ENCODE data around the gene ARL15.
A peak's percentile ranks its signal among the peaks of the same experiment; 100 is the strongest.

The ARL15 gene

DNA sequence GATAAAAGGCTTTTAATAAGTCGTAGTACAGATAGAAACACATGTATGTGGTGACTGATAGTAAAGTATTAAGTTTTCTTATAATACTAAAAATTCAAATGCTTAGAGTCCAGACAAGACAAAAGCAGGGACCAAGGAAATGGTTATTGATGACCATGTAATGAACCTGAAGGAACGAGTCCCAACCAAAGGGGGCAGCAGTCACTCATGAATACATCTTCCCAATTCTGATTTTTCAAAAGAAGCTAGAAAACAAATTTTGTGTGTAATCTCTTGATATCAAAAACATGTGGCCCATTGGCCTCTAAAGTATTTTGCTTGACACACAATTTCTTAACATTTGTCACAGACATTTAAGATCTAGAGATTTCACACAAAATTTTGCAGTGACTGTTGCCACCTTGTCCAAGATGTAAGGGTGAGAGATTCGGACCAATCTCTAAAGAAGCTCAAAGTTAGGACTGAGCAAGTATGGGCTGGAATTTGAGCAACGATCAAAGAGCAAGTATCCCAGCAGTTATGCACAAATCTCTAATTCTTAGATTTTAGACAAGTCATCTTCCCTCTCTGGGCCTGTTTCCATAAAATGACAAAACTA, 66.8 kb downstream of the ARL15 start:
- DNase-seq, result peak; percentile 47 to 51

DNA sequence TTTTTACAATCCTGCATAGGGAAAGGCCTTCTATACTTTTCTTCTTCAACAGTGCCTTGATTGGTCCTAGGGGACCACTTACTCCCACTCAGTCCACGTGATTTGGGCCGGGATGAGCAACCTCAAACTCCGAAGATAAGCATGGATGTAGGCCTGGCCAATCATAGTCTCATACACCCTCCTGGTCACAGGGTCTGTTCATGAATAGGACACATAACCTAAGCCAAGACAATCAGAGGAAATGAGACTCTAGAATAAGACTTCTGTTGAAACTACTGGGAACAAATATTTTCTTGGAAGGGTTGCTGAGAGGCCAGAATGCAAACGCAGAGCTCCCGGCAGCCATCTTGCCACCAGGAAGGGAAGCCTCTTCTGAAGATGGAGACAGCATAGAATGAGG, 68.1 kb downstream of the ARL15 start:
- DNase-seq, result no peak

DNA sequence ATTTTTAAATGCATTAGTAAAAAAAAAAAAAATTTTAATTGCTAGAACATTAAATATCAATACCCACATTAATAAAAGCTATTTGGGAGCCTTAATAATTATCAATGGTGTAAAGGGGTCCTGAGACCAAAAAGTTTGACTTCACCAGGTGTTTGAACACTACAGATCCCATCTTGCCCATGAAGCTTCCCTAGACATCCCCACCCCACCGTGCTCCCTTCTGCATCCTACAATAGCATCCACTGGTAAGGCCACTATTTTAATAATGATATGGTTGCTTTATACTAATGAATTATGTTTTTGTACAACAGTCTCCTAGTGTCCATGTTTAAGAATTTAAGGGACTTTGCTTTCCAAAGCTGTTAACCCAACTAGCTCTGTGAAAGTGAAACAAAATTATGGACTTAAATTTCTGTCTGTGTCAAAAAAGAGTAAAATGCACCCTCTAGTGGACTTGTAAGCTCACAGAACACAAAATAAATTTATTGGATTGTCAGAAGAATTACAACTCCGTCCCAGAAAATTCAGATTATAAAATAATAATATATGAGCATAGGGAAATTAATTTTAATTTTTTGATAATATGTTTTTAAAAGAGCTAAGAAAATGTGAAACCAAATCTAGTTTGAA, 76.0 kb downstream of the ARL15 start:
- DNase-seq, result peak in 1 of 2 donors; percentile 14

DNA sequence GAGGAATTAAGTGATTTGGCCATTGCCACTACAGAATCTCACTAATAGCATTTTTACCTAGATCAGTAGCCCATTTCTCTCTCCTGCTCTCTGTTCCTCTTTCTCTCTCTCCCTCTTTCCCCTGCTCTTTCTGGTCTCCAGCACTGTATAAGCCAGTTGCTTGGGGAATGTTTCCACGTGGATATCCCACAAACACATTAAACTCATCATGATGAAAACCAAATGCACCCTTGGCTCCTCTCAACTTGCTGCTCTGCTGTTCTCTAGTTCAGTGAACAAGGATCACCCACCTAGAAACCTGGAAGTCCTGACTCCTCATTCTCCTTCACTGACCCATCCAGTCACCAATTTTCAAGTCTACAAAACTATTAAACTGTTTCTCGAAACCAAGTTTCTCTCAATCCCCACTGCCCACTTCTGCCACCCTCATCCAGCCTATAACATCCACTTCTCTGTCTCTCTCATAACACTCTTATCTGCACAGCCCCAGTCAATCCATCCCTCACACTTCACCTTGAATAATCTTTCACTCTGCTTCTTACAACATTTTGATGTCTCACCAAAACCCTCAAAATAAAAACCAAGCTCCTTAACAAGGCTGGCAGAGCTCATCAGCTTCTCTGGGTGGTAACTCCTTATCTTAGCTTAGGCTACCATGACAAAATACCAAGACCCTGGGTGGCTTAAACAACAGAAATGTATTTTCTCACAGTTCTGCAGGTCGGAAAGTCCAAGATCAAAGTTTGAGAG, 79.3 kb downstream of the ARL15 start:
- no peak for DNase-seq

DNA sequence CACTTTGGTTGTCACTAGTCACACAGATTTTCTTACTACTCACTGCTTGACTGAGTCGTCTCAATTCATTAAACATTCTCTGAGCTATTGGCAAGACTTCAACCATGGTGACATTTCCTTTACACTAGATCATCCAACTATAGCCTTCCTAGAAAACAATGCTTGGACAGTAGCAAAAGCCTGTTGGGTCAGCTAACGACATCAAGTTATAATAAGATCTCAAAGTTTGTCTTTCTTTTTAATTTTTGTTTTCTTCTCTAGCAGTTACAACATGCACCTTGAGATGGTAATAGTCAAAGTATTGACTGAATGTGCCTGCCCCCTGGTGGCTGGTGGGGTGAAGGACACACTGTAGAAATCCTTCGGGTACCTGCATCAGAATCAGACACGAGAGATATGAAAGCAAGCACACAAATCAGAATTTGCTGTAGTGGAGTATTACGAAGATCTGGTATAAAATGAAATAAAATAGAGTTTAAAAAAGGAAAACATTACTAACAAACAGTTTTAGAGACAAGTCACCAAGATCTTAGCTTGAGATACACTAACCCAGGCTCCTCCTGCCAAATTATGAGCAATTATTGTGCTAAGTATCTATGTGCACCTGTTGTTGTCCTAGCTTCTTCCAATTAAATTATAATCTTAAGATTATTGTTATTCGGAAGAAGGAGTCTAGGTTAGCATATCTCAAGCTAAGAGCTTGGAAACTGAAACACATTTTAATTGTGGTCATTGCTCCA, 81.2 kb downstream of the ARL15 start:
- peak; percentile 58 to 61 for DNase-seq

DNA sequence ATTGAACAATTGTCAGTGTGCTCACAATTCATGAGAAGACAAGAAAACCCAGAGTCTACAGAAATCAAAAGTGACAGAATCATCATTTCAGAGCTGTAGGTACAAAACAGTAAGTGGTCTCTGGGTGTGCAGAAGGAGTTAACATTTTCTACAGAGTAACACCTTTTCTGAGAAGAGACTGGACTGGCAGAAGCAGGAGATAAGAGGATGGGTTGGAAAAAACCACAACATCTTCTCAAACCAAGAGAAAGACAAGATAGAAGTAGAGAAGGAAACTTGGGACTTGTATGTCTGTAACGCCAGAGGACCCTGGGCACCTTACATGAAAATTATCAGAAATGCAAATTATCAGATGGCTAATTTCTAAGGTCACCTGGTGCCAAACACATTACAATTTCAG, 82.6 kb downstream of the ARL15 start:
- DNase-seq, result no peak

DNA sequence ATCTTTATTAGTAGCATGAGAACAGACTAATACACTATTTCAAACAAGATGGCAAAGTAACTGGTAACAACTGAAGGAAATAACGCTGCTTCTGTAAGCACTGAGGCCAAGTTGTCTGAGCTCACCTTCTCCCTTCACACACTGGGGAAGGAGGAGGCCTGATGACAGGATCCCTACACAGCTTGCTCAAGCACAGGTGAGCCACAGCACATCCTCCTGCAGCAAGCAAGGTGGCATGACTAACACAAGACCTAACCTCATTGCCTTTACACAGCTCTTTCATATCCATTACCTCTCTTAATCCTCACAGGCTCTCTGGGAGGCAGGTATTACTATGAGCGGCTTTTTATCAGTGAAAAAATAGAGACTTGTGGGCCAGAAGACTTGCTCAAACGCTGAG, 83.3 kb downstream of the ARL15 start:
- no peak for DNase-seq

DNA sequence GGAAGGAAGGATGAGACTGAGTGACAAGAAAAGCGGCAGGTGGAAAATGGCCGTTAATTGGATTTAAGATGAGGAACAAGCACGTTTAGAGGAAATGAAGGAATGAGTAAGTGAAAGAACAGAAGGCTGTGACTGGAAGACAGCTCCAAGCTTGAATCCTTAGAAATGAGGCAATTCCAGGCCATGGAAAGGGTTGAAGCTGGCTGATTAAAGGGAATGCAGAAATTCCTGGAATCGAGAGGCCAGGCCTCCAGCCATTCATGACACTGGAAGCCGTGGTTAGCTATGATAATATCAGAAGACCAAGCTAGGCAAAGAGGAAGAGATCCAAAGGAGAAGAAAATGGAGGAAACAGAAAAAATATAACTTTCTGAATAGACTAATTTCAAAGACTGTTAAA, 84.2 kb downstream of the ARL15 start:
- DNase-seq, result no peak

DNA sequence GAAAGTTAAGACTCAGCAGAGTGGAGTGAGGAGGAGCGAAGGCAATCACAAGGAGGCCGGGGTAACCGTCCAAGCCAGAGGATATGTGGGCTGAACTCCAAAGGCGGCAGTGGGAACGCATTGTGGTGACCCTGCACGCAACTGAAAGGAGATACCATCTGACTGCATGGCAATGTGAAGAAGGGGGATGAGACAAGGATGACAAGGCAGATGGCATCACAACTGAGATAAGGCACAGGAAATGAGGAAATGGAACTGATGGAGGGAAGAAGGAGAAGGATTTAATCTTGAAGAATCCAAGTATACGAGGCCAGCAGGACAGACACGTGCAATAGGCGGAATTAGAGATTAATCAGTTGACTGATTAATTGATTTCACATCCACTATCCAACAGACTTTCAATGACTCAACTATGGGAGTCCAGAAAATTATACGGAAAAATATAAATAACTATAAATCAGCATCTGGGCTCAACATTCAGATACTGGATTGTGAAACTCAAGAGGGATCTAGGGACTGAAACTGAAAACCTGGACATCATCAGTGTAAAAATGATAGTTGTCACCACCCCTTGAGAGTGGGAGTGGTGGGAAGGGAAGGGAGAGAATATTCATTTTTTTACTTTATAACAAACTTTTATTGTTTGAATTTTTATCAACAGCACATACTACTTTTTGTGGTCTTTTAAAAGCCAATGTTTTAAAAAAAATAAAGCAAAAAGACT, 86.1 kb downstream of the ARL15 start:
- DNase-seq, result peak in 1 of 2 donors; percentile 7

DNA sequence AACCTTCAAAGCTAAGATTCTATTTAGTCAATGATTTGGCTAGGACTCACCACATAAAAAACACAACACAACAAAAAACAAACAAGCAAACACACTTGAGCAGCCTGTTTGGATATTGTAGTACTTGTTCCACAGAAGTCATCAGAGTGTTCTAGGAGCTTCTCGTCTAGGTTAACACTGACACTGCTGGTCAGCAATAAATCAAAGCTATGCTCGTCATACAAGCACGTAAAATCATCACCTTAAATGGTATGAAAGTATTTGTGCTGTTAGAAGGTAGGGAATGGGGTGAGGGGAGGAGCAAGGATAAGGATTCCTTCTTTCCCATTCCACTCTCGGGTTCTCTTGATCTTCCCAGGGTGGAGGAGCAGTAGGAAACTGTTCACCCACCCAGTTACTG, 88.0 kb downstream of the ARL15 start:
- no peak for DNase-seq

DNA sequence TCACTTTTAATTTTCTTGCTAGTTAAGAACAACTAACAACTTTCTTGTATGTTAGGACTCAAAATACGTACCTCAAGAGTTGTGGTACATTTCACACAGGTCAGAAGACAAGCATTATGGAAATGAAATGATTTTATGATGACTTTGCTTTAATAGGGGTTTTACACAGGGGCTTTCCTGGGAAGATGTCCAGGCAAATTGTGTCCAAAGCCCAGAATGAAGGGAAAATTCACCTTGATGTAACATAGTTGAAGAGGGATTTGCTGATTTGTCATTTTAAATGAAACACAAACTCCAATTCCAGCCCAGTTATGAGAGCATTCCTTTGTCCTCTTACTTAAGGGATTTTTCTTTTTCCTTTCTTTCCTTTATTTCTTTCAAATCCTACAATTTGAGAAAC, 89.2 kb downstream of the ARL15 start:
- DNase-seq, result no peak

DNA sequence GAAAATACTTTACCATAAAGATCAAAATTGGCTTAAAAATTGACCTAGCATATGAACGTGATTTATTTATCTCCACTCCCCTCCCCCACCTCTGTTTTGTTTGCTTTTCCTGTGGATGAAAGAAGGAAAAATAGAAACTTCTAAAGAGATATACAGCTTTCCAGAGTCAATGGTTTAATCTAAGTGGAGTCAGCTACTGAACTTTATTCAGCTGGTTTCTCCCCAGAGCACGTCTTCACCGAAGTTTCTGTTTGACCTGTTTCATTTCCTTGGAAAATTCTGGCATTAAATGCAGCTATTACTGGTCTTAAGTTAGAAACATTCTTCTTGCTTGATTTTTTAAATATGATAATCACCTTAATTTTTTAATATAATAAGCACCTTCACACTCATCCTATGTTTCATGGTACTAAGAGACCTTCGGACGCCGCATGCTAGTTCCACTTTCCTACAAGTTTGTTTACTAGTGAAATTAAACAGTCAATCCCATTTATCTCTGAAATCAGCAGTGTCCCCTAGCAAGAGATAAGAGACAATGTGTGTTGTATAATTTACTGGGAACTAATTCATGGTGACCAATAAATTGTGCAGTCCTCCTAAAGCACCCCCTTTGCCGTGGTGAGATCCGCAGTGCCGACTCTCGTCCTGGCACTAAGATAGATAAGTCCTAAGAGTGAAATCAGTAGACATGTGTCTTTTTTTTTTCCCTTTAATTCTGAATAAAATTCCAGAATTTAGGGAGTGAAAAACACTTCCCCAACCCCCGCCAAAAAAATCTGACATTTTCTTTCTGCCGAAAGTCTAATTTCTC, 89.9 kb downstream of the ARL15 start:
- no peak for DNase-seq

DNA sequence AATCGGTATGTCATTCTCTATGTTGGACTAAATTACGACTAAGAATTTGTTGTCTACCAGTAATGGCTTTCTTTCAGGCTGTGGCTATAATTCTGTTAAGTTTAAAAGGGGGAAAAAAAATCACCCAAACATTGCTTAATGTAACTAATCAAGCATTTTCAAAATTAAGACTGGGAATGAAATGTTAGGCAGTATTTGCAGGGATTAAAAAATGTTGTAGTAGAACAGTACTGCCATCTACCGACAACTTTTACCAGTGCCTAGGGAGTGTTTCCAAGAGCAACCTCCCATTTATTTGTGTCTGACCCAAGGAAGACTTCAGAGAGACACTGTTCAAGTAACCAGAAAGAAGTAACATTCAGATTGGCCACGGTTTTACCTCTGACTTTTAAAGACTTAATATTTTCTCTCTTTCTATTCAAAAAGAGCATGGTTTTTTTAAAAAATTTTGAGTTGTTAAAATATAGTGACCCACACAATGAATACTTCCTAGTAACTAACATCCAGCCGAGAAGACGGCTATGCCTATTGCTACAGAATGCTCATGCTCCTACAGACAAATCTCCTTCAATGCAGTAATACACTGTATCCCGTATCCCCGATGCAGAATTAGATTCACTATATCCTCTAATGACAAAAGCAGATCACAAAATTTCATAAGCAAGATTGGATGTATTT, 92.4 kb downstream of the ARL15 start:
- peak; percentile 49 to 72 for DNase-seq

DNA sequence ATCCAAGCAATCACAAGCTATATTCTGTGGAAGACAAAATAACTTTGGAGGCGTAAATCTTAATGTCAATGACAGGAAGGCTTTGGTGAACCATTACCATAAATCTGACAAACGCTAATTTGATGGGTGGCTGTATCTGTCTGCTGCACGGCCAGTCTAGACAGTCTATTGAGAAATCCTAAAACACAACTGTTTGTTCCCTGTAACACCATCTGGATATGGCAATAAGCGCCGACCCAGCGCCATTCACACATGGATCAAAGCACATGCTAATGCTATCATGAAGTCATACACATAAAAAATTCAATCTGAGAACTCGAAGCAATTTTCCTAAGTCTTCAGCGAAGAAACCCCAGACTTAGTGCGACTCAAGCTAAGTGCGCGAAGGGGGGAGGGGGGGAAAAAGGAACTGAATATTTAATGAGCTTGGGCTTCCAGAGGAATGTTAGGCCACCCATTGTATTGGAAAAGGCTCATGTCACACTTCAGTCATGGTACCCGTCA, 95.1 kb downstream of the ARL15 start:
- DNase-seq, result no peak

DNA sequence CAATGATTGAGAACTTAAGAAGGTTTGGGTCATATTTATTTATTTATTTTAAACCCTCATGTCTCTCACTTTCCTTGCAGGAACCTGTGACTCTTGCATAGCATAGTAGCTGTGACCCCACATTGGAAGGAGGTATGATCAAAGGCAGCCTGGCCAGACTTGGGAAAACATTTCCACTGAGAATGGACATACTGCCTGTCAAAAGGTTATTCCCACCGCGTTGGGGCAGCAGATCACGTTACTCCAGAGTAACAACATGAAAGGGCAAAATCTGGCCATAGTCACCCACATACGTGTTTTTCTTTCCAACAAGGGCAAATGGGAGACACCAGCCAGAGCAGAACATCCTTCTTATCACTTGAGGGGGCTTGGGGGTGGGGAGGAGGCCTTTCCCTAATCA, 95.7 kb downstream of the ARL15 start:
- no peak for DNase-seq

DNA sequence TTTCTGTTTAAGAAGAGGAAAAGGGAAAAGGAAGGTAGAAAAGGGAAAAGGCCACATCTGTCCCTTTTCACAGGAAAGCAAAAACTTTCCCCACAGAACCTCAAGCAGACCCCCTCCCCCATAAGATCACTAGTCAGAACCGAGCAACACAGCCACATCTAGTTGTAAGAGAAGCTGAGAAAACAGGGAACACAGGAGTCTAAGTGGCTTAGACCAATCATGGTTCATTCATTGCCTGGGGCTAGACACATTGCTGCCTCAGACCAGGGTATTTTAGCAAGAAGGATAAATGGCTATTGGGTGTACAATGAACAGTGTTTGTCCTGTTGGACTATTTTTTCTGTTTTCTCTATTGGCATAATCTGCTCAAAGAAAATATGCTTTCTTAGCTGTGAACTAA, 98.0 kb downstream of the ARL15 start:
- DNase-seq, result no peak

DNA sequence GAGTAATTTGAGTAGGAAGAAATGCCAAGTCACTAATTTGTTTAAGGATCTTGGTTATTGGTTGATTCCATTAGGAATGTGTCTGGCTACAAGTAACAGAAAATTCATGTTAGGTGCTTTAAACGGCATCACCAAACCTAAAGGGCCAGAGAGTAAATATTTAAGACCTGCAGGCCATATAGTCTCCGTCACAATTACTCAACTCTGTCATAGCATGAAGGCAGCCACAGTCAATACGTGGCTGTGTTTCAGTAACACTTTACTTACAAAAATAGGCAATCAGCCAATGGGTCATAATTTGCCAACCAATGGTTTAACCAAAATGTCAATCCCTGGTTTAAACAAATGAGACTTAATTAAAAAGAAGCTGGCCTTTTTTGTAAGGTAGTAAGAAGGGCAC, 98.5 kb downstream of the ARL15 start:
- DNase-seq, result no peak

DNA sequence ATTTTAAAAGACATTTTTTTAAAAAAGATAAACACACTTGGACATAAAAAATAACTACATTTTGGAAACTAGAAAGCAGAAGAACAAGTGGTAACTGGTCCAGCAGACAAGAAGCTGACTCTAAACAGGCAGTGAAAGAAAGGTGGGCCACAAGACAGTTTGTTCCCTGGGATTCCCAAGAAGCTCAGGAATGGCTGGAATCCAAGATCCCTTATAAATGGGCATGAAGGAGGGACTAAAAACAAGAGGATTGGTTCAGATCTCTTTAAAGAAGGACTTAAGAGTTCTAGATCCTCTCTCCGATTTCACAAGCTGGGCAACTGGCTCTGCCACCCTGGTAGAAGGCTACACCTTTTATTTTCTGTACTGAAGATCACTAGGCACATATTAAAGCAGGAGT, 102.8 kb downstream of the ARL15 start:
- DNase-seq, result no peak

DNA sequence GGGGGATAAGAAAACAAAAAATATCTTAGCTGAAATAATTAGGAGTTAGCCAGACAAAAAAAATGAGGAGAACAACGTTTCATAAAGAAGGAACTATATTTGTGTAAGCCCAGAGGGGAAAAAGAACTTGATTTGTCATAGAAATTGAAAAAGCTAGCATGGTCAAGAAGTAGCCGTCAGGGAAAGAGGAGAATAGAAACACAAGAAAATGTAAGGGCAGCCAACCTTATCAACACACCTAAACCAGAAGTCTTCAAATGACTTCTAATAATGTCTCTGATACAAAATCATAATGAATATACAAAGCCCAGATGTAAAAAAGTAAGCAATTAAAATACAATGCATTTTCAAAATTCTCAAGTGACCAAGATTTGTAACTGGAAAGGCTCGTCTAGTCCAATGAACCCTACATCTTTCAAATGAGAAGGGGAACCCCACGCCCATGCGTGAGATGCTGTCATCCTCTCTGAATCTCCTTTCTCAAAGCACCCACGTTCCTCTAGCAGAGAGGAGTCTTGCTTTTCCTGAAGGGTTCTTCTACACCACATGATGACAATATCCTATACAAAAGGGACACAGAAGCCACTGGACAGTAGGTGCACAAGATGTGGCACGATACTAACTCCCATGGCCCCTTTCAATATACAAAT, 103.7 kb downstream of the ARL15 start:
- DNase-seq, result no peak

DNA sequence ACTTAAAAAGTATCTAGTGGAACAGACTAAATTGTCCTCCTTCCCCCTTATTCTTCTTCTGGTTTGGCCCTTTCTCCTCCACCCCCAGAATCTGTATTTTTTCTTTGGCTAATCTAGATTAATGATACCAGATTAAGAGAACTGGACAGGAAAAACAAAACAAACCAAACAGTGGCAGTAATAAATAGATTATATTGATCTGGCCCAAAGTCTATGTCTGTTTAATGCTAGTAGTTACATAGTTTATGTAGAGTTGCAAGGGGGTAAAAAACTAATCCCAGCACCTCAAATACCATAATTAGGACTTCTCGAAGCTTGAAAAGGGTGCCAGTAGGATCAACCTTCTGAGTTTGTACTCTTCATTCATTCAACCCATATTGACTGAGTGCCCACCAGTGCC, 104.5 kb downstream of the ARL15 start:
- DNase-seq, result no peak

DNA sequence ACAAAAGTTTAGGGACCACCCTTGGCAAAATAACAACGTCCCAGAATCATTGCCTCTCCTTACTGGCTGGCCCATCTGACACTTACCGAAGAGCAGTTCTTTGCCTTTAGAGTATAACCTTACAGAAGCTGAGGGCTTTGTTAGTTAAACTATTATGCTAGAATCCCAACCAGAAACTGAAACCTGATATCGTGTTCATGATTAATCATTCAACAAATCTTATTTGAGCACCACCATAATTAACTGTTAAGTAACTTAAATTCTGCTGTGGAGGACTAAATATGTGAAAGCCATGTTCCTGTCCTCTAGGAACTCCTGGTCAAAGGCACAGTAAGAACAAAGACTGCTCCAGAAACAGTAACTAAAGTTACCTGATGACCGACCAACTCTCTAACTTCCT, 104.9 kb downstream of the ARL15 start:
- no peak for DNase-seq
